Astrocyte of the spinal cord (primary cell): ENCODE data around the gene GSTT4.
"Not testable (repeated sequence)": the region's sequence is repeated elsewhere in the genome, so short reads cannot be mapped to it uniquely, and the experiment has no call there.

Source experiments
- DNase-seq: peaks from one replicate; pipeline ENCODE4 v3.0.0; 2011; ENCODE audit warnings: low read depth, low spot score
- H3K4me3 ChIP-seq: 2 replicates; pipeline ENCODE4 v1.5.1; 2011; ENCODE audit warnings: low read depth, mild to moderate bottlenecking, low read length, moderate library complexity
- CTCF ChIP-seq: IDR thresholded peaks from 2 replicates; pipeline ENCODE4 v1.5.1; 2012; ENCODE audit warnings: low read depth, mild to moderate bottlenecking, low read length, inconsistent platforms
- in situ Hi-C: cut with HindIII; loops from 2 replicates; pipeline ENCODE4 v1.10.0; 2017; ENCODE audit warnings: low sequenced_read_pairs

GSTT4 gene

GRCh38 chr22:23956301-23956900, 48.9 kb downstream of the GSTT4 start:
- peak; percentile 86 for TF ChIP-seq CTCF
- DNase-seq: peak; percentile 59
- in situ Hi-C loops, H3K4me3 ChIP-seq: not testable (repeated sequence)

- DNase-seq, H3K4me3 ChIP-seq, in situ Hi-C loops: not testable (repeated sequence)
Observed at GRCh38 chr22:23955886-23956285, 49.4 kb downstream of the GSTT4 start.

GRCh38 chr22:23954991-23955305, 50.3 kb downstream of the GSTT4 start:
- in situ Hi-C loops, DNase-seq, H3K4me3 ChIP-seq: not testable (repeated sequence)

GRCh38 chr22:23954193-23954990, 50.9 kb downstream of the GSTT4 start:
- DNase-seq, H3K4me3 ChIP-seq, in situ Hi-C loops: not testable (repeated sequence)

- DNase-seq, H3K4me3 ChIP-seq, in situ Hi-C loops: not testable (repeated sequence)
Observed at GRCh38 chr22:23953485-23953884, 51.8 kb downstream of the GSTT4 start.

GRCh38 chr22:23952794-23953405, 52.4 kb downstream of the GSTT4 start:
- in situ Hi-C loops, H3K4me3 ChIP-seq, DNase-seq: not testable (repeated sequence)

GRCh38 chr22:23951383-23951782, 53.9 kb downstream of the GSTT4 start:
- H3K4me3 ChIP-seq, in situ Hi-C loops: not testable (repeated sequence)
- DNase-seq: peak; percentile 17

GRCh38 chr22:23949764-23950163, 55.5 kb downstream of the GSTT4 start:
- DNase-seq, in situ Hi-C loops, H3K4me3 ChIP-seq: not testable (repeated sequence)
